ENCODE results near the gene BANF1. TPM values are rescaled to one million over a fixed set of nuclear protein-coding genes. Genes with fewer than 3 reads are reported as not detected.

BANF1 gene
- total RNA-seq, 4 donors from 2014 or later = 8.7 to 136 (median 76.6) TPM

DNA sequence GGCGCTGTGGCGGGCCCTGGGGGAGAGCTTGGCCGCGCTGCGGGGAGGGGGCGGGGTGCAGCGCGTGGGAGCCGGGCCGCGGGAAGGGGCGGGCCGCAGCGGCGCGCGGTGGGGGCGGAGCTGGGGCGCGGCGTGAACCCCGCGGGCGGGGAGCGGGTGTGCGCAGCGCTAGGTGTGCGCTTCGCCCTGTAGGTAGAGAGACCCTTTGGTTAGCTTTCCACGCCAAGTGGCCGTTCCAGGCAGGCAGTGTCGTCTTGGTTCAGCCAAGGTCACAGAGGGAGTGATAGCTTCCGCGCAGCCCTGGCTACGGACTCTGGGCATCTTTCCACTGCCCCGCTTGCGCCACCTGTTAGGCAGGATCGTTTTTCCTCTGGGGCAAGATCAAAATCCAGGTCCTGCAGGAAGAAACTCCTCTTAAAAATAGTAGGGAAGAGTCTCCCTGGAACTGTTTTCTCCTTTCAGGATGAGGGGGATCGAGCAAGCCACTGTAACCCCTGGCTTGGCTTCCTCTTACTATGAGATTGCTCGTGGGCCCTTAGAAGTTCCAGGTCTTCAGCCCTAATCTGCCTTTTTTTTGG is 434 bp downstream of the BANF1 start:
- H3K4me3 ChIP-seq = peak overlapping the region; percentile 81 to 90
- peak overlapping the region; percentile 89 to 95 for H3K27ac ChIP-seq
- DNase-seq = peak; percentile 57 to 63
- H3K36me3 ChIP-seq = no peaks in the 10 kb centered on the region
- H3K4me1 ChIP-seq = peaks cover 6 to 12% of the 10 kb centered on the region in 2 donors
- TF ChIP-seq, protein P1, sequence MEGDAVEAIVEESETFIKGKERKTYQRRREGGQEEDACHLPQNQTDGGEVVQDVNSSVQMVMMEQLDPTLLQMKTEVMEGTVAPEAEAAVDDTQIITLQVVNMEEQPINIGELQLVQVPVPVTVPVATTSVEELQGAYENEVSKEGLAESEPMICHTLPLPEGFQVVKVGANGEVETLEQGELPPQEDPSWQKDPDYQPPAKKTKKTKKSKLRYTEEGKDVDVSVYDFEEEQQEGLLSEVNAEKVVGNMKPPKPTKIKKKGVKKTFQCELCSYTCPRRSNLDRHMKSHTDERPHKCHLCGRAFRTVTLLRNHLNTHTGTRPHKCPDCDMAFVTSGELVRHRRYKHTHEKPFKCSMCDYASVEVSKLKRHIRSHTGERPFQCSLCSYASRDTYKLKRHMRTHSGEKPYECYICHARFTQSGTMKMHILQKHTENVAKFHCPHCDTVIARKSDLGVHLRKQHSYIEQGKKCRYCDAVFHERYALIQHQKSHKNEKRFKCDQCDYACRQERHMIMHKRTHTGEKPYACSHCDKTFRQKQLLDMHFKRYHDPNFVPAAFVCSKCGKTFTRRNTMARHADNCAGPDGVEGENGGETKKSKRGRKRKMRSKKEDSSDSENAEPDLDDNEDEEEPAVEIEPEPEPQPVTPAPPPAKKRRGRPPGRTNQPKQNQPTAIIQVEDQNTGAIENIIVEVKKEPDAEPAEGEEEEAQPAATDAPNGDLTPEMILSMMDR (IDR thresholded peaks at IDR 0.05) = peak in 1 of 4 experiments; percentile 17
- no peak for TF ChIP-seq POLR2A (IDR thresholded peaks at IDR 0.05)
- intact Hi-C loops (cut with DNase I; ENCODE audit: low total_unique reads) = no loop called here
- H3K27me3 ChIP-seq = no peaks in the 10 kb centered on the region
- H3K9me3 ChIP-seq = no peaks in the 10 kb centered on the region

DNA sequence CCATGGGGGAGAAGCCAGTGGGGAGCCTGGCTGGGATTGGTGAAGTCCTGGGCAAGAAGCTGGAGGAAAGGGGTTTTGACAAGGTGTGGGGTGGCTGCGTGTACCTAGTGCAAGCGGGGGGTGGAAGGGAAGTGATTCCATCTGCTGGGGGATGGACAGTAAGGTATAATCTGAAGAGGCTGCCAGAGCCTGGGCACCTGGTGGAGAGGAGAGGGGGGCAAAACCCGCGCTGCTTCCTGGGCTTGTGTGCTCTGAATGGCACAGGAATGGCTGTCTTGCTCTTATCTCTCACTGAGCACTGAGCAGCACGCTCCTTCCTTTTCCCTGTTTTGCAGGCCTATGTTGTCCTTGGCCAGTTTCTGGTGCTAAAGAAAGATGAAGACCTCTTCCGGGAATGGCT is 988 bp downstream of the BANF1 start:
- no peak for DNase-seq
- H3K4me1 ChIP-seq = peaks cover 6 to 12% of the 10 kb centered on the region in 2 donors
- no peaks in the 10 kb centered on the region for H3K9me3 ChIP-seq
- no peaks in the 10 kb centered on the region for H3K27me3 ChIP-seq
- no peaks in the 10 kb centered on the region for H3K36me3 ChIP-seq
- peak overlapping the region; percentile 81 to 90 for H3K4me3 ChIP-seq
- TF ChIP-seq, protein P1 (IDR thresholded peaks at IDR 0.05) = no peak
- no peak for TF ChIP-seq POLR2A (IDR thresholded peaks at IDR 0.05)
- intact Hi-C loops (cut with DNase I; ENCODE audit: low total_unique reads) = no loop called here
- peak overlapping the region; percentile 89 to 95 for H3K27ac ChIP-seq

DNA sequence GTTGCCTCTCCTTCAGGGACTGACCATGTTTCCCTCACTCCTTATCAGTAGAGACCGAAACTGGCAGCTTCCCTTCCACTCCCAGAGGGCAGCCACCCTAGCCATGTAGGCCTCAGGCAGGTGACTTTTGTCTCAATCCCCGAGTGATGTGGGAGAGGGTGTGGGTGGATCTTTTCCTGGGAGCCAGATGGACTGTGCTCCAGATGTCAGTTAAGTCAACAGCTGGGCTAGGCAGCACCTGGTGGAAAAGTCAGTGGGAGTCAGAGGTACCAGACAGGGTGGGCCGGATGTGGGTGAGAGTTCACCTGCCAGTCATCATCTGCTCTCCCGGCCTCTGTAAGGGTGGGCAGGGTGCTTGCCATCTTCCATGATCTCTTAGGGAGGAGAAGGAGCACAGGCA is 1.9 kb downstream of the BANF1 start:
- Histone ChIP-seq H3K27ac (no peak overlapping the region), H3K36me3 (no peaks in the 10 kb centered on the region), H3K27me3 (no peaks in the 10 kb centered on the region), H3K9me3 (no peaks in the 10 kb centered on the region), H3K4me1 (peaks cover 6 to 11% of the 10 kb centered on the region in 2 donors), H3K4me3 (no peak overlapping the region)
- intact Hi-C loops (cut with DNase I; ENCODE audit: low total_unique reads) = no loop called here
- no peak for DNase-seq
- no peak for TF ChIP-seq POLR2A (IDR thresholded peaks at IDR 0.05)
- TF ChIP-seq, protein P1 (IDR thresholded peaks at IDR 0.05) = no peak

DNA sequence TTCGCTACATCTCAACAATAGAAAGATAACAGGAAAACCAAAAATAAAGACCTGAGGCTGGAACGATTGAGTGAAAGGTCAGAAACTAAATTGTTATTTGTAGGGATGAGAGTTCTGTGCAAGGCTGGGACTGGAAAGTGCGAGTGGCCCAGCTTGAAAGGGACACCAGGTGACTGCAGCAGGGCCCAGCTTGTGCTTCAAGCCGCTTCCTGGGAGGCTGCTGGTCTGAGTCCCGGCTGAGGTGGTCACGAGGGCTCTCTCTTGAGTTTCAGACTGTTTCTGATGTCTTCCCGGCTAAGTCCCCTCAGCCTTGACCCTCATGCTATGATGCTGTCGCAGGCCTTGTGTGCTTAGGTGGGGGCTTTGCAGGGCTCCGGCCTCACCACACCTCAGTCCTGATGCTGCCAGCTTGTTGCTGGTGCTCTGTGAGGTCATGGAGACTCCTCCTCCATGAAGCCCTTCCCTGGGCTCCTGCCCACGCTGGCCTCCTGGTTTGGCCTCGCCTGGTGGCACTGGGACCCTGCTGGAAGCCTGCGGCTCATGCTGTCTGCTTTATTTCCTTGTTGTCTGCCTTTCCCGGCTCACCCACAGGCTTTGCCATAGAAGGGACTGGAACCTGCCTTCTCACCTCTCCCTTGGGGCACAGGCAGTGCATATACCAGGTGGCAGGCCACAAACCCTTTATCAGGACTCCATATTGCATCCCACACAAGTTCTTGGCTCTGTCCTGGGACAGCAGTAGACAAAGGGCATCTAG is 4.0 kb downstream of the BANF1 start:
- Histone ChIP-seq H3K4me1 (peaks cover 3 to 8% of the 10 kb centered on the region in 2 donors), H3K4me3 (no peak overlapping the region), H3K27ac (no peak overlapping the region), H3K27me3 (no peaks in the 10 kb centered on the region), H3K9me3 (no peaks in the 10 kb centered on the region), H3K36me3 (no peaks in the 10 kb centered on the region)
- intact Hi-C loops (cut with DNase I; ENCODE audit: low total_unique reads) = no loop called here
- no peak for TF ChIP-seq POLR2A (IDR thresholded peaks at IDR 0.05)
- TF ChIP-seq, protein P1 (IDR thresholded peaks at IDR 0.05) = no peak
- no peak for DNase-seq

GRCh38 chr11:66006891-66007176 is 4.5 kb downstream of the BANF1 start:
- intact Hi-C loops (cut with DNase I; ENCODE audit: low total_unique reads) = no loop called here
- H3K36me3 ChIP-seq = no peaks in the 10 kb centered on the region
- no peaks in the 10 kb centered on the region for H3K27me3 ChIP-seq
- peaks cover 3 to 10% of the 10 kb centered on the region in 2 donors for H3K4me1 ChIP-seq
- H3K4me3 ChIP-seq = no peak overlapping the region
- DNase-seq = no peak
- H3K27ac ChIP-seq = no peak overlapping the region
- no peaks in the 10 kb centered on the region for H3K9me3 ChIP-seq
- TF ChIP-seq, protein P1 (IDR thresholded peaks at IDR 0.05) = no peak
- no peak for TF ChIP-seq POLR2A (IDR thresholded peaks at IDR 0.05)

Data from uterus (tissue), 4 donors.